Thoracic aorta (tissue), 2 donors: ENCODE measurements around the gene THAP10. TPM values are rescaled to one million over a fixed set of nuclear protein-coding genes. Genes with fewer than 3 reads are reported as not detected.

Experiments used
- ATAC-seq: fragments of 150-250 bp; one replicate; pipeline ENCODE4 v1.8.0; 2017; ENCODE audit warnings: low read depth; ENCODE audit not compliant: insufficient number of reproducible peaks, low FRiP score
- DNase-seq: peaks from one replicate; pipeline ENCODE4 v3.0.0-alpha.2; 2020; ENCODE audit warnings: low spot score
- H3K27ac ChIP-seq, 2 donors: fragments of 200-600 bp; sonication (generic); 1 replicate in 1 of 2; 2 replicates in 1 of 2; pipeline ENCODE4 v1.5.1; 2016; ENCODE audit warnings: mild to moderate bottlenecking in 2 of 2, moderate library complexity in 2 of 2
- H3K27me3 ChIP-seq: fragments of 200-600 bp; sonication (generic); replicated peaks from 2 replicates; pipeline ENCODE4 v1.6.0; 2016; ENCODE audit warnings: mild to moderate bottlenecking; ENCODE audit not compliant: insufficient read depth
- H3K36me3 ChIP-seq: fragments of 200-600 bp; sonication (generic); one replicate; pipeline ENCODE4 v1.5.1; 2016
- H3K4me1 ChIP-seq, 2 donors: fragments of 200-600 bp; sonication (generic); 1 replicate in 1 of 2; 2 replicates in 1 of 2; pipeline versions ENCODE4 v1.5.1 to v1.6.0; 2016; ENCODE audit warnings: low read depth in 2 of 2, mild to moderate bottlenecking in 1 of 2; ENCODE audit not compliant: control insufficient read depth in 1 of 2
- H3K4me3 ChIP-seq: fragments of 200-600 bp; sonication (generic); 2 replicates; pipeline ENCODE4 v1.5.1; 2016; ENCODE audit warnings: mild to moderate bottlenecking
- H3K9me3 ChIP-seq: fragments of 200-600 bp; sonication (generic); 2 replicates; pipeline ENCODE4 v1.5.1; 2016
- total RNA-seq, 2 donors: library from RNA; depleted of rRNA; stranded (reverse); fragments of >200 nt; gene quantifications; one replicate each; pipeline versions ENCODE4 v1.1.0 to v1.2.3, GENCODE V29; 2016
- TF ChIP-seq, protein P1 (sequence below): fragments of 200-600 bp; sonication (generic); IDR thresholded peaks from one replicate; pipeline ENCODE4 v1.5.1; 2019; ENCODE audit warnings: antibody characterized with exemption

Gene THAP10
- total RNA-seq, 2 donors from 2014 or later, result 0.81 to 1.4 TPM

DNA sequence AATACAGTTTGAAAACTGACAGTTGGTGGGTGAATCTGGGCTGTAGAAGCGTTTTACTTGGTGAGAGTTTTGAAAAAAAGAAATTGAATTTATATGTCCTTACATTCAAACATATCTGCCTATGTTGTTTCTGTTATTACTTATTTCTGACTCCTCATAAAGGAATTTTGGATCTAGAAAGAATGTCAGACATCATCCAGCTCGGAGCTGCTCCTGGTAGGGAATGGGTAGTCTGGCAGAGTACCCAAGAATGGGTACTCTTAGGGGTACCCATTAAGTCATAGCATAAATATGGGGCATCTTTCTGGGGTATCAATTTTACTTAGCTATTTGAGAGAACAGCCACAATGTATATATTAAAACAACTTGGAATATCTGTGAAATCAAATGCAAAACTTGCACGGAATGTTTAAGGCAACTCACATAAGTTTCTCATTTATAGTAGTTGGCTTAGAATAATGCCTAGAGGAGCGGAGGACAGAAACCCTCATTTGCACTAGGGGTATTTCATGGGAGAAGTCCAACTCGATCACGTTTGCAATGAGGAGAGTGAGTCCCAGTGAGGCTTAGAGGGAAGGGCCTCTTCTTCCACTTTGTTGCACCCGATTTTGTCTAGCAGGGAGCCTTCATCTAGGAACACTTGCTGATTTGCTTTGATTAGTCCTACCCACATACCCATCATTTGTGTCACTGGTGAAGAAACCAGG lies 35.9 kb downstream of the THAP10 start:
- Histone ChIP-seq H3K36me3 (peaks cover 4% of the 10 kb centered on the region), H3K27me3 (no peaks in the 10 kb centered on the region), H3K4me1 (peaks cover 9 to 64% of the 10 kb centered on the region in 2 donors), H3K9me3 (no peaks in the 10 kb centered on the region), H3K4me3 (no peak overlapping the region), H3K27ac (peak overlapping the region; percentile 65 to 98)
- DNase-seq, result no peak
- TF ChIP-seq, protein P1, sequence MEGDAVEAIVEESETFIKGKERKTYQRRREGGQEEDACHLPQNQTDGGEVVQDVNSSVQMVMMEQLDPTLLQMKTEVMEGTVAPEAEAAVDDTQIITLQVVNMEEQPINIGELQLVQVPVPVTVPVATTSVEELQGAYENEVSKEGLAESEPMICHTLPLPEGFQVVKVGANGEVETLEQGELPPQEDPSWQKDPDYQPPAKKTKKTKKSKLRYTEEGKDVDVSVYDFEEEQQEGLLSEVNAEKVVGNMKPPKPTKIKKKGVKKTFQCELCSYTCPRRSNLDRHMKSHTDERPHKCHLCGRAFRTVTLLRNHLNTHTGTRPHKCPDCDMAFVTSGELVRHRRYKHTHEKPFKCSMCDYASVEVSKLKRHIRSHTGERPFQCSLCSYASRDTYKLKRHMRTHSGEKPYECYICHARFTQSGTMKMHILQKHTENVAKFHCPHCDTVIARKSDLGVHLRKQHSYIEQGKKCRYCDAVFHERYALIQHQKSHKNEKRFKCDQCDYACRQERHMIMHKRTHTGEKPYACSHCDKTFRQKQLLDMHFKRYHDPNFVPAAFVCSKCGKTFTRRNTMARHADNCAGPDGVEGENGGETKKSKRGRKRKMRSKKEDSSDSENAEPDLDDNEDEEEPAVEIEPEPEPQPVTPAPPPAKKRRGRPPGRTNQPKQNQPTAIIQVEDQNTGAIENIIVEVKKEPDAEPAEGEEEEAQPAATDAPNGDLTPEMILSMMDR, result no peak
- no peak for ATAC-seq

DNA sequence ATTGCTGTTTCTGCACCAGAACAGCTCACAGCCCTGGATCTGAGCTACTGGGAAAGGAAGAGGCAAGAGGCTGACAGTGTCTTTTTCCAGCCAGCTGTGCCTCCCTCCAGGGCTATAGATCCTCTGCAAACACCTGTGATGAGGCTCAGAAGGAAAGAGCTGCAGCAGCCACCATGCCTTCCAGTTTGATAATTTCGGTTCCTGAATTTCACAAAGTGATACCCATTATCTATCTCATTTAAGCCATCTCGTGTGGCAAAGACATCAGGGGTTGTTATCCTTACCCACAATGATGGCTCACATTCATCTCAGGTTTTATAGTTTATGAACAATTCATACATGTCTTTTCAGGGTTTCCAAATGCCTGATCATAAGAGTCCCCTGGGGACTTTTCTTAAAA lies 36.5 kb downstream of the THAP10 start:
- Histone ChIP-seq H3K9me3 (no peaks in the 10 kb centered on the region), H3K4me1 (peaks cover 9 to 64% of the 10 kb centered on the region in 2 donors), H3K27ac (peak overlapping the region; percentile 93 to 98), H3K4me3 (no peak overlapping the region), H3K36me3 (peaks cover 4% of the 10 kb centered on the region), H3K27me3 (no peaks in the 10 kb centered on the region)
- ATAC-seq (no peak), DNase-seq (no peak)
- TF ChIP-seq, protein P1, result no peak

DNA sequence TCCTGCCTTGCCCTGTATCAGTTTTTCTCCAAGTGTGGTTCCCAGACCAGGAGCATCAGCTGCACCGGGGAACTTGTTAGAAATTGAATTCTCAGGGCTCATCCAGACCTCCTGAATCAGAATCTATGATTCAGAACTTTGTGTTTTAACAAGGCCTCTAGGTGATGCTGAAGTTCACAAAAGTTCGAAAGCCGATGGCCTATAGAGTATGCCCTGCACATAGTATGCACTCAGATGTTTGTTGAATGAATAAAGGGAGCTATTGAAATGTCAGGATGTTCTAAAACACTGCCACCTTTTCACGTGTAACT lies 37.6 kb downstream of the THAP10 start:
- H3K4me3 ChIP-seq, result peak overlapping the region; percentile 85
- peak overlapping the region; percentile 93 to 98 for H3K27ac ChIP-seq
- H3K9me3 ChIP-seq, result no peaks in the 10 kb centered on the region
- DNase-seq, result no peak
- TF ChIP-seq, protein P1, result no peak
- peaks cover 4% of the 10 kb centered on the region for H3K36me3 ChIP-seq
- H3K27me3 ChIP-seq, result no peaks in the 10 kb centered on the region
- ATAC-seq, result no peak
- peaks cover 9 to 64% of the 10 kb centered on the region in 2 donors for H3K4me1 ChIP-seq

DNA sequence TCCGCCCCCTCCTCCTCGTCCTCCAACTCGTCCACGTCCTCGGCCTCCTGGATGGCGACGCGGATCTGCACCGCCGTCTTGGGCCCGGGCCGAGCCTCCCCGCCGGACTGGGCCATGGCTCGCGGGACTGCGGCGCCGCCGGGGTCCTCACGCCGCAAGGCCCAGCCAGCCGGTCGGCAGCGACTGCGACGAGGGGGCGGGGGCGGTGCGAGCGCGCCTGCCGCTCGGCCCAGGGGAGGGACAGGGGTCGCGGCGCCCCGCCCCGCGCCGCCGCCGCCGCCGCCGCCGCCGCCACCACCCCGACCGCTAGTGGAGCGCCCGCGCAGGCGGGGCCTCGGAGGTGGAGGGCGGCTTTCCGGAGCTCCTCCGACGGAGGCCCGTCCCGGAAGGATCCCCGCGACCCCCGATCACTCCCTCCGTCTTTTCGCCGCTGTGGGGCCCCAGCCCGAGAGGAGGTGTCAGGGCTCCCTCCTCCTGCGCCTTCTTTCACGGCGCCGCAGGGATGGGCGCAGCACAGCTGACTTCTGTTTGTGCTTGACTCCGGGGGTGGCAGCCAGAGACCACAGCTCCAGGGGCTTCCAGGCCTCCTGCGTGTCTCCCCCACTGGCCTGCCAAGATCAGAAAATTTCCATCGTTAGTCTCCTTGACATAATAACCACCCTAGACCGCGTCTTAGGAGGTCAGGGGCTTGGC lies 38.1 kb downstream of the THAP10 start, which contains the start of gene LARP6:
LARP6 (minus strand) TSS at position 185 of the 693 bp plus-strand sequence; CDS start at position 116, 69 bp downstream.
- Histone ChIP-seq H3K4me1 (peaks cover 12 to 62% of the 10 kb centered on the region in 2 donors), H3K27ac (peak within 1 kb of the TSS; percentile 93 to 98), H3K27me3 (no peaks in the 10 kb centered on the region), H3K9me3 (no peaks in the 10 kb centered on the region), H3K36me3 (peaks cover 4% of the 10 kb centered on the region), H3K4me3 (peak within 1 kb of the TSS; percentile 85)
- DNase-seq (no peak), ATAC-seq (peak; percentile 48)
- TF ChIP-seq, protein P1, result no peak

DNA sequence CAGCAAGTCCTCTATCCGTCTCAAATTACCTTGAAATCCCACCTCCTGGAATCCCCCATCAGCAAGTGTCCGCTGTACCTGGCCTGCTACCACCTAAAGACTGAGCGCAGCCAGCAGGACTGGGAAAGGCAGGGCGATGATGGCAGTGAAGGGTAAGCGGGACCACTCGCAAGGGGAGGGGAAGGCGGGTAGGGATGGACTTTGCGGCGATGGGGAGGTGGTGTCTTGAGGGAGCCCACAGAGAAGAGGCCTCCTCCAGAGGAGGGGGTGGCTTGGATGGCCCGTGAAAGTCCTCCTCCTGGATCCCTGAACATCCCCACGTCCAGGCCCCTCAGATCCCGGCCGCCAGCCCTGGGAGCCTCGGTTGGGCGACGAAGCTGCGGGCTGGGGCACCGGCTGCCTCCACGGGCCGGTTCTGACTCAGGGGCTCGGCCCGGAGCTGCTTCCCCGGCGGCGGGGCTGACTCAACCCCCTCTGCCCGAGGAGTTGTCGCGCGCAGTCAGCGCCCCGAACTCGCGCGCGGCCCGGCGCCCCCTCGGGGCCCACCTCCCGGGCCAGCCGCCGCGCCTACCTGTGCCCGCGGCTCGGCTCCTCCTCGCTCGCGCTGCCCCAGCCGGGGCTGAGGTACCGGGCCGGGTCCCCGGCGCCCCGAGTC lies 38.8 kb downstream of the THAP10 start:
- Histone ChIP-seq H3K4me3 (peak overlapping the region; percentile 85), H3K36me3 (peaks cover 4% of the 10 kb centered on the region), H3K9me3 (no peaks in the 10 kb centered on the region), H3K27me3 (no peaks in the 10 kb centered on the region), H3K27ac (peak overlapping the region; percentile 93 to 98), H3K4me1 (peaks cover 12 to 55% of the 10 kb centered on the region in 2 donors)
- DNase-seq, result no peak
- ATAC-seq, result no peak
- TF ChIP-seq, protein P1, result no peak
